GM18517 (cell line): Measurements from ENCODE around the gene ZNF683.

ENCODE experiments used
- ATAC-seq: cut with Tn5 transposase; IDR thresholded peaks from one replicate; pipeline ENCODE4 v1.9.1; 2021; ENCODE audit warnings: mild to moderate bottlenecking, moderate library complexity; ENCODE audit not compliant: unreplicated experiment

ZNF683 gene

GRCh38 chr1:26359981-26360806, 12.4 kb downstream of the ZNF683 start:
- ATAC-seq: no peak

GRCh38 chr1:26358411-26359384, 13.9 kb downstream of the ZNF683 start:
- no peak for ATAC-seq

GRCh38 chr1:26357121-26357602, 15.4 kb downstream of the ZNF683 start:
- ATAC-seq: no peak

- no peak for ATAC-seq
Observed at GRCh38 chr1:26356106-26356505, 16.4 kb downstream of the ZNF683 start.

- ATAC-seq: no peak
Observed at GRCh38 chr1:26354972-26355371, 17.6 kb downstream of the ZNF683 start.

- ATAC-seq: no peak
Observed at GRCh38 chr1:26353976-26354820, 18.4 kb downstream of the ZNF683 start, which contains the start of gene CRYBG2. Gene CRYBG2, minus strand, starts transcription at chr1:26354130. Its CDS starts 7,473 bp downstream, at chr1:26346657.

- no peak for ATAC-seq
Observed at GRCh38 chr1:26353210-26353859, 19.2 kb downstream of the ZNF683 start.

GRCh38 chr1:26352338-26352679, 20.2 kb downstream of the ZNF683 start:
- no peak for ATAC-seq

GRCh38 chr1:26351590-26352337, 20.8 kb downstream of the ZNF683 start:
- no peak for ATAC-seq

GRCh38 chr1:26350701-26351589, 21.6 kb downstream of the ZNF683 start:
- no peak for ATAC-seq

- ATAC-seq: no peak
Observed at GRCh38 chr1:26350343-26350700, 22.2 kb downstream of the ZNF683 start.

- ATAC-seq: no peak
Observed at GRCh38 chr1:26349877-26350244, 22.7 kb downstream of the ZNF683 start.

GRCh38 chr1:26349188-26349876, 23.2 kb downstream of the ZNF683 start:
- no peak for ATAC-seq

- no peak for ATAC-seq
Observed at GRCh38 chr1:26346274-26347033, 26.1 kb downstream of the ZNF683 start.

GRCh38 chr1:26345718-26346117, 26.8 kb downstream of the ZNF683 start:
- no peak for ATAC-seq

GRCh38 chr1:26344147-26344920, 28.2 kb downstream of the ZNF683 start:
- ATAC-seq: no peak
